HG03103 (cell line): Measurements from ENCODE around the gene ABCA10.
"Not testable (repeated sequence)": the region's sequence is repeated elsewhere in the genome, so short reads cannot be mapped to it uniquely, and the experiment has no call there.

Source experiments
- ATAC-seq: cut with Tn5 transposase; IDR thresholded peaks from one replicate; pipeline ENCODE4 v1.9.1; 2021; ENCODE audit warnings: low read depth; ENCODE audit not compliant: unreplicated experiment

ABCA10 gene

DNA sequence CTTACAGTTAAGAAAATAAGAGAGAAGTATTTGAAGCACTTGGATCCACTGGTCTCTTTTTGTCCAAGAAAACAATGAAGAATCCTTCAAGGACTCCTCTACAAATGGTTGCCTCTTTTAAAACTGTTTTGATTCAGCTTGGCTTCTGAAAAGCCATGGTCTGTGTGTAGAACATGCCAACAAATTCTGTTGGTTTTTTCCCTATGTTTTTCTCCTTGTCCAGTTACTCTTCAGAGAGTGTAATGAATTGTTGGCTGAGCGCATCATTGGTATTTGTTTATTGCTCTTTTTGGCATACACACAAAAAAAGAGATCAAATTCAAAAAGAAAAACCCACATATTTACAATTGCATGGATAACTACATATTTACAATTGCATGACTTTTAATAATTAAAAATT, at the start of gene ABCA10:
Gene ABCA10, minus strand, starts transcription at position 249 of the 400 bp plus-strand sequence. CDS start 3,466 bp downstream, outside the sequence.
- ATAC-seq = no peak

DNA sequence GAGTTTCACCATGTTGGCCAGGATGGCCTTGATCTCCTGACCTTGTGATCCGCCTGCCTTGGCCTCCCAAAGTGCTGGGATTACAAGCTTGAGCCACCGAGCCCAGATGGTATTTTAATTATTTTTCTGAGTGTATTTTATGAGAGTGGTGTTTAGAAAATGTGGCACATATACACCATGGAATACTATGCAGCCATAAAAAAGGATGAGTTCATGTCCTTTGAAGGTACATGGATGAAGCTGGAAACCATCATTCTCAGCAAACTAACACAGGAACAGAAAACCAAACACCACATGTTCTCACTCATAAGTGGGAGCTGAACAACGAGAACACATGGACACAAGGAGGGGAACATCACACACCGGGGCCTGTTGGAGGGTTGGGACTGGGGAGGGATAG, 47.7 kb upstream of the ABCA10 start:
- not testable (repeated sequence) for ATAC-seq

DNA sequence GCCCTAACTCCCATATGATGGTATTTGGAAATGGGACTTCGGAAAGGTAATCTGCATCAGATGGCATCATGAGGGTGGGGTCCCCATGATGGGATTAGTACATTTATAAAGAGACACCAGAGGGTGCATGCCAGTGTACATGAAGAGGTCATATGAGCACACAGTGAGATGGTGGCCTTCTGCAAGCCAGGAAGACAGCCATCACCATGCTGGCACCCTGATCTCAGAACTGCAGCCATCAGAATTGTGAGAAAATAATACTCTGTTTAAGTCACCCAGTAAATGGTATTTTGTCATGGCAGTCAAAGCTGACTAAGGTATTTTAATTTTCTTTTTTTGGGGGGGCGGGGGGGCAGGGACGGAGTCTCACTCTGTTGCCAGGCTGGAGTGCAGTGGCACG, 47.1 kb upstream of the ABCA10 start:
- no peak for ATAC-seq

GRCh38 chr17:69271023-69271422, 42.4 kb upstream of the ABCA10 start:
- no peak for ATAC-seq

DNA sequence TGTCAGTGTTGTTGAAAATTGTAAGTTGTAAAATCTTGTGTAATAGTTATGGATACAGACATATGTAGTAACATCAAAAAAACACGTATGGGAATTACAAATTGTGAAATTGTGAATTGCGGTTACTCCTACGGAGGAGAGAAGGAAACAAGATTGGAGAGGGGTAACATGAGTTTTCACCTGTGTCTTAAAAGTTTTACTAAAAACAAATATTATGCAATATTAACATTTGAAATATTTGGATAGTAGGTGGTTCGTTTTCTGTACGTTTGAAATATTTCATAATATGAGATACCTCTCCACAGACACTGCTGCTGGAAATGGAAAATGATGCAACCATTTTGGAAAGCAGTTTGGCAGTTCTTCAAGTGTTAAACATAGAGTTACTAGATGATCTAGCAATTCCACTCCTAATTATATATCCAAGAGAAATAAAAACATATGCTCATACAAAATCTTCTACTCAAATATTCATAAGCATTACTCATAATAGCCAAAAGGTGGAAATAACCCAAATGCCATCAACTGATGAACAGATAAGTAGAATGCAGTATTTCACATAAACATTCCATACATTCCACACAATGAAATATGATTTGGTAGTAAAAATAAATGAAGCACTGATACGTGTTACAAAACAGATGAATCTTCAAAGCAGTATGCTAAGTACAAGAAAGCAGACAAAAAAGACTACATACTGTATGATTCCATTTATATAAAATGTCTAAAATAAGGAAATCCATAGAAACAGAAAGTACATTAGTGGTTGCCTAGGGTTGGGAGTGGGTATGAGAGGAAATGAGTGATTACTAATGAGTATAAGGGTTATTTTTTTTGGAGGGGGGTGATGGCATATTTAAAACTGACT, 40.7 kb upstream of the ABCA10 start:
- ATAC-seq = no peak

GRCh38 chr17:69268543-69269014, 40.0 kb upstream of the ABCA10 start:
- ATAC-seq = no peak

GRCh38 chr17:69267219-69267618, 38.6 kb upstream of the ABCA10 start:
- ATAC-seq = no peak

DNA sequence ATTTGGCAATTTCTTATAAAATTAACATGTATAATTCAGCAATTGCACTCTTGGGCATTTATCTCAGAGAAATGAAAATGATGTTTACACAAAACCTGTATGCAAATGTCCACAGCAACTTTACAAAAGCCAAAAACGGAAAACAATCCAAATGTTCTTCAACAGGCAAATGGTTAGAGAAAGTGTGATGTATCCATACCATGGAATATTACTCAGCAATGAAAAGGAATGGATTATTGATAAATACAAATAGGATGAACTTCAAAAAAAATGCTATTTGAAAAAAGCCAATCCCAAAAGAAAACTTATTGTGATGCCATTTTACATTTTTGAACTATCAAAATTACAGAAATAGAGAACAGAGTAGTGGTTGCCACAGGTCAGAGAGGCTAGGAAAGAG, 37.2 kb upstream of the ABCA10 start:
- no peak for ATAC-seq

DNA sequence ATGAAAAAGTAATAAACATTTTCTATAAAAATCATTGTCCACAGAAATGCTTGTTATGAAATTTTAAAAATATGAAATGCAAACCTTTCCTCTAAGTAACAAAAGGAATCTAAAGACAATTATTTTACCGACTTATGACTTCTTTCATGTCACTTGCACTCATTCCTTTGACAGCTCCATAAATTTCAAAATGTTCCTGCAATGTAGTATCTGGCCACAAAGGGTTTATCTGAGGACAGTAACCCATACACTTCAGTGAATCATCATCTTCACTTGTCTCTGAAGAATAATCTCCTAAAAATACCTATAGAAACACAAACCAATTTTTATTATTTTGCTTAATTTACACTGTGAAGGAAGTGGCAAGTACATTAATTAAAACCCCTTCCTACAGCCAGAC, 25.6 kb upstream of the ABCA10 start:
- ATAC-seq = no peak

DNA sequence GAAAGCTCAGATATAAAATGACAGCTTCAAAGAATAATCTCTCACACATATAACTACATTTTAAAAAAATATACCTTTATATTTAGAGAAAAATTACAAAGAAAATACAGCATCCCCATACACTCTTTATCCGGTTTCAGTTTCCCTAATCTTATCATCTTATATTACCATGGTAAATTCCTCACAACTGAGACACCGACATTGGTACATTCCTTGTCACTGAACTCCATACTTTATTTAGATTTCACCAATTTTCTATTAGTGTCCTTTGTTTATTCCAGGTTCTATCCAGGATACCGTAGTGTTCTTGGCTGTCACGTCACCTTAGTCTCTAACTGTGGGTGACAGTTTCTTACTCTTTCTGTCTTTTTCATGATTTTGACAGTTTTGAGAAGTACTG, 22.0 kb upstream of the ABCA10 start:
- no peak for ATAC-seq

- ATAC-seq = no peak
Observed at GRCh38 chr17:69246726-69247375, 18.2 kb upstream of the ABCA10 start.

- ATAC-seq = no peak
Observed at GRCh38 chr17:69246202-69246601, 17.6 kb upstream of the ABCA10 start.

DNA sequence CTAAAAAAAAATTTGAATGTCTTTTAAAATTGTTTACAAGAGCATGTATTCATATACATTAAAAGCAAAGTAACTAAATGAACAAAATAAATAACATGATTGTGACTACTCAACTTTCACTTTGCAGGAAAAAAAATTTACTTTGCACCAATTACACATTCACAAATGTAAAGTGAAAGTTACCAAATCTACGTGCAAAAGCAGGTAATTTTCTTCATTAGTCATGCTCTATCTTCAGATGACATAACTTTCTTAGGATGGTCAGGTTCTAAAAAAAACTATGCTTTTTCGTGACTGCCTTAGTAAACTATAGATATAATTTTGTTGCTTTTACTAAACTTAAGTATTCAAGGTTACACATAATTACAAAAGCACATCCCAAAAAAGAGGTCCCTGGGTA, 17.0 kb upstream of the ABCA10 start:
- no peak for ATAC-seq

DNA sequence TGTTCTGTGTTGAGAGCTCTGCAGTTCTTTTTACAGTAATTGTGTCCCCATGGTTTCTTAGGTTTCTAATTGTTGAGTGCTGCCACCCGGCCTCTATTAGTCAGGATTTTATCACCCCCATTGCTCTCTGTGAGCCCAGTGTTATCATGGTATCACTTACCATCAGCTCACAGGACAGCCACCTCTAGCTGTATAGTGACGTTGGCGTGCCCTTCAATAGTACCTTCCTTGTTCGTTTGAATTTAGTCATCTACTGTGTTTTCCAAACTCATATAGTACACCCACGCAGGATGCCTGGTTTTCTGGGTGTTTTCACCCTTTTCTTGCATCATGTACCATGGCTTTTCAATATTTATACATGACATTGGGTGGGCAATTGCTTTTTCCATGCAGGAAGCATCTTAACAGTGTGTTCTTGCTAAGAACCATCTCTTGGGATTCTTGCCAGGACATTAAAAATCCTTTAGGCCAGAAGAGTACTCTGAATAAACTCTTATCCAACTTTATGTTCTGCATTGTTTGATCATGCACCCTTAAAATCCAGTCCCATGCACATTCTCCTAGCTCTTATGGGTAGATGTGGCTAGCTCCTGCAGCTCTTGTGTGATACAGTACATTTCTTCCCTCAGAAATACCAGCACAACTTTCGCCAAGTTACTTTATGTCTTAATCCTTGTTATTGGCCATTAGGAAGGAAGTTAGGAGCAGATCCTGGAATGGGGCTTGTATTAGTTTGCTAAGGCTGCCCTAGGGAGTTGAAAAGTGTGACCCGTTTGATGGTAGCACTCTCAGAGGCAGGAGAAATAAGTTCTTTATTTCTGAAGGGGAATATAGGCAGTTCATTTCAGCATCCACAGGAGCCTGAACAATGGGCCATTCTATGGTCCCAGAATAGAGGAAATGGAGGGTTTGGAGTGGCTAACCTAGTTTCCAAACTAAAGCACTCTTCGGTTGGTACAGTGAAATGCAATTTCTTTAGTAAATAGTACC, 11.3 kb upstream of the ABCA10 start:
- ATAC-seq = no peak

GRCh38 chr17:69236946-69237345, 8.3 kb upstream of the ABCA10 start:
- no peak for ATAC-seq

DNA sequence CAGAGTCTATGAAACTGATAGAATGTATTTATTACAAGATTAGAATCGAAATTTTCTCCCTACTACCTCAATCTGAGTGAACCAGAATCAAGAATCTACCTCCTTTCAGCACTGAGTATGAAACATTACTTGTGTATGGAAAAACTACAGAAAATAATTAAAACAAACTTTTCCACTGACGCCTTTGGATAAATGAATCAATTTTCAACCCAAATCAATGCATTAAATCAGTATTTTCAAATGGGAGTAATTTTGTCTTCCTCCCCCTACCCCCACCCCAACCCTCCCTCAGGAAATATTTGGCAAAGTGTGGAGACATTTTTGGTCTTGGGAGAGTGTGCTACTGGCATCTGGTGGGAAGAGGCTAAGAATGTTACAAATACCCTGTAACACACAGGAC, 7.8 kb upstream of the ABCA10 start:
- no peak for ATAC-seq

- ATAC-seq = peak; percentile 90
Observed at GRCh38 chr17:69235338-69236058, 6.9 kb upstream of the ABCA10 start.

GRCh38 chr17:69232650-69233049, 4.0 kb upstream of the ABCA10 start:
- ATAC-seq = no peak

DNA sequence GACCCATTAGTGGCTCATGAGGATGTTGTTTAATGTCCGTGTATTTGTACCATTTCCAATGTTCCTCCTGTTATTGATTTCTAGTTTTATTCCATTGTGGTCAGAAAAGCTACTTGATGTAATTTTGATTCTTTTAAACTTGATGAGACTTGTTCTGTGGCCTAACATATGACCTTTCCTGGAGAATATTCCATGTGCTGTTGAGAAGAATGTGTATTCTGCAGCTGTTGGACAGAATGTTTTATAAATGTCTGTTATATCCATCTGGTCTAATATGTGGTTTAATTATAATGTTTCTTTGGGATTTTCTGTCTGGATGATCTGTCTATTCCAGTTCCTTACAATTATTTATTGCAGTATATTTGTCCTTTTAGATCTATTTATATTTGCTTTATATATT, 2.9 kb upstream of the ABCA10 start:
- ATAC-seq = no peak

- ATAC-seq = no peak
Observed at GRCh38 chr17:69230939-69231338, 2.3 kb upstream of the ABCA10 start.
